ENCODE measurements around the gene PASD1.
"Not testable (repeated sequence)": the region's sequence is repeated elsewhere in the genome, so short reads cannot be mapped to it uniquely, and the experiment has no call there.

Gene PASD1

GRCh38 chrX:151631822-151632221, 68.3 kb downstream of the PASD1 start:
- DNase-seq, result no peak

DNA sequence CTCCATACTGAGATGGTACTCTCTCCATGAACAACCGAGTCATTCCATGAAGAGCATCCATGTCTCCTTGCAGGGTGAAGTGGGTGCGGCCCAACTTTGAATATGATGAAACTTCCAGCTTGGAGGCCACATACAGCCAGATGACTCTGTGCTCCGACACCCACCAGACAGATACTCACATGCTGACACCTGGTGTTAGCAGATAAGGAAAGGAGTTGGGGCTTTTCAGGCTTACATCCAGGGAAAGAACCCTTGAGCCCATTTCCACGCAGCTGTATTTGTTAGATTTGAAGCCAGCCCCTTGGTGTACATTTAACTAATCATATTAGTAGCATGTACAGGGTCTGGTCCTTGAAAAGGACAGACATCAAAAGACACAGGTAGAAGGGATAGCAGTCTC, 69.7 kb downstream of the PASD1 start:
- DNase-seq, result no peak

GRCh38 chrX:151634937-151635336, 71.5 kb downstream of the PASD1 start:
- no peak for DNase-seq

DNA sequence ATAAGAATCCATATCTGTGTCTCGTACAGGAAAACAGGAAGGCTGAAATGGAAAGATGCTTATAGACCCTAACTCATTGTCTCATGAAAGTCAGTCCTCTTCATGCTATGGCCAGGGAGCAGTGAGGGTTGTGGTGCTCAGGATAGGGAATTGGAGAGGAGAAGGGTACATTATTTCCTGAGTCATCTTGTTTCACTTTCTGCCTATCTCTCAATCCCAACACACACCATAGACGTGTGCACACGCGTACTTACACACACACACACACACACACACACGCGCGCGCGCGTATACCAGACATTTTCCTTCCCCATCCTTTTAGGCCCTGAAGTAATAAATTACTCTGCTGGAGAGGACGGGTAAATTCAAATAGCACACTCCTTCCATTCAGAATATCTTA, 78.1 kb downstream of the PASD1 start:
- no peak for DNase-seq

GRCh38 chrX:151675121-151675746, 111.8 kb downstream of the PASD1 start:
- DNase-seq, result no peak

- no peak for DNase-seq
Measured at GRCh38 chrX:151676196-151676595, 112.7 kb downstream of the PASD1 start.

- no peak for DNase-seq
Measured at GRCh38 chrX:151679798-151680402, 116.4 kb downstream of the PASD1 start.

DNA sequence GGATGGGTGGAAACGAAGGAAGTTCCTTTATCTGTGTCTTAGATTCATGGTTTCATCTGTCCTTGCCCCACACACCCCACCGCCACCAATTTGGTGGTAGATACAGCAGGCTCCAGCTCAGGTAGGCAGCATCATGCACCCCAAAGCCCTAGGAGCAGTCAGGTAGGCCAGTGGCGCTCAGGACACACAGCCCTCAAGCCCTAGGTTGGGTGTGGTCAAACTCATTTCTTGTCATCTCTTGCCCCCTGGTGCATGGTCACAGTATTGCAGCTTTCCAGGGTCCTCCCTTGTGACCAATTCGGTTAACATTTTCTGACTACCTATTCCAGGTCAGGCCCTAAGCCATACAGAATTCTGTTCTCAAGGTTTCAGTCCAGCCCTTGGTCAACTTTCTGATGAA, 117.3 kb downstream of the PASD1 start:
- DNase-seq, result peak; percentile 23

DNA sequence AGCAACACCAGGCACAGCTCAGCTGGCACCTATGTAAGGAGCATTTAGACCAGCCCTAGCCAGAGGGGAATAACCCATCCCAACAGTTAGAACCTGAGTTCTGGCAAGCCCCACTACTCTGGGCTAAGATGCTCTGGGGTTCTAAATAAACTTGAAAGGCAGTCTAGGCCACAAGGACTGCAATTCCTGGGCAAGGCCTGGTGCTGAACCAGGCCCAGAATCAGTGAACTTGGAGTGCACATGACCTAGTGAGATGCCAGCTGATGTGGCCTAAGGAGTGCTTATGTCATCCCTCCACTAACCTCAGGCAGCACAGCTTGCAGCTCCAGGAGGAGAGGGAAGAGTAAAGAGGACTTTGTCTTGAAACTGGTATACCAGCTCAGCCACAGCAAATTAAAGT, 124.2 kb downstream of the PASD1 start:
- no peak for DNase-seq

DNA sequence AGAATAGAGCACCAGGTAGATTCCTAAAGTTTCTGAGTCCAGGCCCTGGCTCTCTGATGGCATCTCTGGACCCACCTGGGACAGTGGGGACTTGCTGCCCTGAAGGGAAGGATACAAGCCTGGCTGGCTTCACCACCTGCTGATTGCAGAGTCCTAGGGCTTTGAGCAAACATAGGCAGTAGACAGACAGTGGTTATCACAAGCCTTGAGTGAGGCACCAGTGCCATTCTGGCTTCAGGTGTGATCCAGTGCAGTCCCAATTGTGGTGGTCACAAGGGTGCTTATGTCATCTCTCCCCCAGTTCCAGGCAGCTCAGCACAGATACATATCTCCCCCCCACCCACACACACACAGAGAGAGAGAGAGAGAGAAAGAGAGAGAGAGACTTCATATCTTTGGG, 125.2 kb downstream of the PASD1 start:
- no peak for DNase-seq

GRCh38 chrX:151692825-151693224, 129.3 kb downstream of the PASD1 start:
- DNase-seq, result no peak

GRCh38 chrX:151694121-151694520, 130.6 kb downstream of the PASD1 start:
- DNase-seq, result no peak

- no peak for DNase-seq
Measured at GRCh38 chrX:151694661-151695582, 131.4 kb downstream of the PASD1 start, which contains the start of gene PRRG3. Gene PRRG3 (plus strand): TSS chrX:151695458. CDS start chrX:151698815, 3,357 bp downstream.

- DNase-seq, result no peak
Measured at GRCh38 chrX:151695583-151696340, 132.3 kb downstream of the PASD1 start.

DNA sequence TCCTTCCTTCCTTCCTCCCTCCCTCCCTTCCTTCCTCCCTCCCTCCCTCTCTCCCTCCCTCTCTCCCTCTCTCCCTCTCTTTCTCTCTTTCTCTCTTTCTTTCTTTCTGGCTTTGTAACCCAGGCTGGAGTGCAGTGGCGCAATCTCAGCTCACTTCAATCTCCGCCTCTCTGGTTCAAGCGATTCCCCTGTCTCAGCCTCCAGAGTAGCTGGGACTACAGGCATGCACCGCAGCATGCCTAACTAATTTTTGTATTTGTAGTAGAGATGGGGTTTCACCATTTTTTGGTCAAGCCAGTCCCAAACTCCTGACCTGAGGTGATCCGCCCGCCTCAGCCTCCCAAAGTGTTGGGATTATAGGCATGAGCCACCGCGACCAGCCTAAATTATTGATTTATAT, 133.6 kb downstream of the PASD1 start:
- DNase-seq, result not testable (repeated sequence)

GRCh38 chrX:151697522-151697921, 134.0 kb downstream of the PASD1 start:
- no peak for DNase-seq

DNA sequence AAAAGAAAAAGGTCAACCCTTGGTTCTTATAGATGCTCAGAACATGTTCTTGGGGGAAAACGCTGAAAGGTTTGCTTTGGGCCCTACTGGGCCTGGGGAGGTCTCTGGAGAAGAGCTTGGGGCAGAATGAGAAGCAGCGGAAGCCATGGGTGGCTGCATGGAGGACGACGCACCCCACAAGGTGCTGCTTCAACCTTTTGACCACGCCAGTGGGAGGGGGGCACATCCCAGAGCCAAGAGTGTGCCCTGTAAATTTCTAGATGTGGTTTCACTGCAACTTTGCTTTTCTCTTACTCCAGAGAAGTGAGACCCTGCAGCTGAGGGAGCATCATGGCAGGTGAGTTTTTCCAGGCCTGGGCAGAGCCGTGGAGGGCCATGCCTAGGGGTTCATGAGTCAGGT, 135.0 kb downstream of the PASD1 start:
- DNase-seq, result no peak

GRCh38 chrX:151699746-151700145, 136.3 kb downstream of the PASD1 start:
- no peak for DNase-seq

DNA sequence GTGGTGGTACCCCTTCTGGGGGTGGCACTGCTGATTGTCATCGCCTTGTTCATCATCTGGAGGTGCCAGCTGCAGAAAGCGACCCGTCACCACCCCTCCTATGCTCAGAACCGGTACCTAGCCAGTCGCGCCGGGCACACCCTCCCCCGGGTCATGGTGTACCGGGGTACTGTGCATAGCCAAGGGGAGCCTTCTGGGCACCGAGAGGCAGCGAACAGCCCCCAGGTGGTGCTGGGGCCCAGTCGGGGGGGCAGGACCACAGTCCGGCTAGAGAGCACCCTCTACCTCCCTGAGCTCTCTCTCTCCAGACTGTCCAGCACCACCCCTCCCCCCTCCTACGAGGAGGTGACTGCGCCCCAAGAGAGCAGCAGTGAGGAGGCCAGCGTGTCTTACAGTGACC, 137.1 kb downstream of the PASD1 start:
- no peak for DNase-seq

DNA sequence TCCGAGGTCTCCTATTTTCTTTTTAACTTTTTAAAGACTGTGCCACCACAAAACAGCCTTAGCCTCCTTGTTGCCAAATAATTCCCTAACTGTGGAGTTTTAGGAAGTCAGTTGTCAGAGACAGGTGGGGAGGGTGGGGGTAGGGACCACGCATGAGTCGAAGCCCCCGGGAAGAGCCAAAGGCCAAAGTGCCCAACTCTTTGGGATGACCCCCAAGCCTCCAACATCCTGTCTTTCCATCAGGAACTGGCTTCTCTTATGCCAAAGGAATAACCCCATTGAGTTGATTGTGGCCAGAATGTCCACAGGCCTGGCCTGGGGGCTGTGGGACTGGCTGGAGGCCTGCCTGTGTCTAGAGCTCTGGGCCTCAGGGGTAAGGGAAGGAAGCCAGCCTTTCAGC, 137.6 kb downstream of the PASD1 start:
- no peak for DNase-seq

- DNase-seq, result no peak
Measured at GRCh38 chrX:151701531-151701930, 138.1 kb downstream of the PASD1 start.

- DNase-seq, result no peak
Measured at GRCh38 chrX:151702026-151702714, 138.7 kb downstream of the PASD1 start.
